GM19463 (cell line): ENCODE data around the gene WDR13.

Experiments
- ATAC-seq: cut with Tn5 transposase; IDR thresholded peaks from one replicate; pipeline ENCODE4 v1.9.1; 2021; ENCODE audit warnings: mild to moderate bottlenecking, moderate library complexity; ENCODE audit not compliant: unreplicated experiment

Gene WDR13

GRCh38 chrX:48592971-48593370 lies 4.3 kb upstream of the WDR13 start:
- ATAC-seq = no peak

- no peak for ATAC-seq
Measured at GRCh38 chrX:48595929-48596328, 1.4 kb upstream of the WDR13 start.

GRCh38 chrX:48598614-48599013 lies 1.3 kb downstream of the WDR13 start:
- no peak for ATAC-seq

GRCh38 chrX:48599341-48599740 lies 2.0 kb downstream of the WDR13 start:
- no peak for ATAC-seq

GRCh38 chrX:48600226-48600625 lies 2.9 kb downstream of the WDR13 start:
- no peak for ATAC-seq

- ATAC-seq = no peak
Measured at GRCh38 chrX:48601741-48602394, 4.6 kb downstream of the WDR13 start.

GRCh38 chrX:48604701-48605100 lies 7.4 kb downstream of the WDR13 start:
- ATAC-seq = no peak

- ATAC-seq = no peak
Measured at GRCh38 chrX:48606091-48606490, 8.8 kb downstream of the WDR13 start.

GRCh38 chrX:48611703-48612102 lies 14.4 kb downstream of the WDR13 start:
- no peak for ATAC-seq

GRCh38 chrX:48613502-48614160 lies 16.3 kb downstream of the WDR13 start:
- ATAC-seq = no peak

GRCh38 chrX:48616576-48616975 lies 19.3 kb downstream of the WDR13 start:
- no peak for ATAC-seq

GRCh38 chrX:48617542-48618340 lies 20.4 kb downstream of the WDR13 start:
- ATAC-seq = no peak

- ATAC-seq = no peak
Measured at GRCh38 chrX:48626401-48627298, 29.4 kb downstream of the WDR13 start.

- peak; percentile 92 for ATAC-seq
Measured at GRCh38 chrX:48631376-48632090, 34.2 kb downstream of the WDR13 start.

GRCh38 chrX:48632207-48632606 lies 34.9 kb downstream of the WDR13 start:
- ATAC-seq = no peak

- no peak for ATAC-seq
Measured at GRCh38 chrX:48636301-48636700, 39.0 kb downstream of the WDR13 start.

GRCh38 chrX:48636776-48637175 lies 39.5 kb downstream of the WDR13 start:
- ATAC-seq = no peak

GRCh38 chrX:48645669-48646068 lies 48.4 kb downstream of the WDR13 start:
- ATAC-seq = no peak

GRCh38 chrX:48648336-48648751 lies 51.1 kb downstream of the WDR13 start:
- ATAC-seq = no peak

- ATAC-seq = no peak
Measured at GRCh38 chrX:48649102-48649501, 51.8 kb downstream of the WDR13 start.
